Bronchial smooth muscle cell (primary cell): Measurements from ENCODE around the gene MAPK1IP1L. TPM values are rescaled to one million over a fixed set of nuclear protein-coding genes. Genes with fewer than 3 reads are reported as not detected.

Experiments
- total RNA-seq: library from RNA; depleted of rRNA; stranded (reverse); fragments of >200 nt; gene quantifications from 2 replicates; pipeline ENCODE4 v1.2.1, GENCODE V29; 2014

The MAPK1IP1L gene
- total RNA-seq: 4.7 and 8.5 TPM in 2 replicates

DNA sequence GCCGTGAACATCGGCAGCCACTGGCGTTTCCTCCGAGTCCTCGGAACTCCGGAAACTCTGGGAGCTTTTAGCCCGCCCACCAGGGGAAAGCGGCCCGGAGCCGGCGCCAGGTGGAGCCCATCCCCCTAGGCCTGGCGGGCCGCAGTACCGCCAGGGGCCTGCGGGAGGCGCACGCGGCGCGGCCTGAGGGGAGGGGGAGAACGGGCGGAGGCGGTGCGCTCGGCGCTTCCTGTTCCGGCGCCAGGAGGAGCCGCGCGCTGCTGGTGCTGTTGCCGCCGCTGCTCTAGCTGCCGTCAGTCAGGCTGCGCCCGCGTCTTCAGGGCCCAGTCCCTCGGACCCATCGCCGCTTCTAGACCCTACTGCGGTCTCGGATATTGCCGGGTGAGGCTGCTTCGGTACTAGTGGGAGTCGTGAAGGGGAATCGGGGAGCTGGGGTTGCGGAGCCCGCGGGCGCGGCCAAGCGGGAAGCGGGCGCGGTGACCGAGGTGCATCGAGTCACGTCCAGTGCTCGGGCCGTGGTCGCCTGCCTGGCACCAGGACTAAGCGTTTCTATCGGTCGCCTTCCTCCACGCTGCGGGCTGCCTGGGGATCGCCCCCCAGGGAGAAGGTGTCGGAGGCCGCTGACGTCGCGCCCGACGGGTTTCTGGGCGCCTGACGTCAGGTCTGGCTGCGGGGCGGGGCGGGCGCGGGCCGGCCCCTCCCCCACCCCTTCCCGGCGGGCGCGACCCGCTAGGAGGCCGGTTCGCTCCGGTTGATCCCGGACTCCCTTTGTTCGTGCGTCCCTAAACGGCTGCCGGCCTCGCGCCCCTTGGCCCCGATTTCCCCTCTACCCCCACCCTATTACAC is at the start of gene MAPK1IP1L:
Gene MAPK1IP1L, plus strand, starts transcription at position 225 of the 846 bp plus-strand sequence. CDS start 10,037 bp downstream, outside the sequence.

DNA sequence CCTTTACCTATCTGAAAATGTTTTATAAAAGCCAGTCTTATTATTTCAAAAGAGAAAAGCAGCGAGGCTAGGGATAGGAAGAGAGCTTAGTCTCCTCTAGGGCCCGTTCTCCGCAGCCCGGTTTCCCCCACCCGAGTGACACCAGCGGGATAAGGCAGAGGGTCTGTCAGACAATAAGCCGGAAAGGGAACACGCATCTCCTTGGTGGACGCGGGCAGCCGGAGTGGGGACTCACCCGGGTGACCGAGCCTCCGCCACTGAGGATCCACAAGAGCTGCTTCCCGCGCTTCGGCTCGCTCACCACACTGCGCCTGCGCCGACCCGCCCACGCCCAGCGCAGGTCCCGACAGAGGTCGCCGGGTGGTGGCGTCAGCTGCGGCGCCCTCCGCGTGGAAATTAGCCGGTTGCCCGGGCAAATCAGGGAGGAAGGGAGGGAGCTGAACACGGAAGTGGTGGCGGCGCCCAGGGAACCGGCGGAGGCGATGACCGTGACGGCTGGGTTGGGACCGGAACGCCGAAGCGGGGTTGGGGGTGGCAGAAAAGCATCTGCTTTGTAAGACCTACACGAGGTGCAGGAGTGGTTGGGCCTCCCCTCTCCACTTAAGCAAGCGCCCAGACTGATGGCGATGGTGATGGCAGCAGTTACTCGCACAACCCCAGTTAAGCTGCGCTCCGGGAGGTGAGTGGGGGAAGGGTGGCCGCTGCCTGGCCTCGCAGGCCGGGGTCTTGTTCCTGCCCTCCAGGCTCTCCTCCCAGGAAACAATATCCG is 24.5 kb upstream of the MAPK1IP1L start, which contains the start of the genes SOCS4 and WDHD1:
Gene SOCS4, plus strand, starts transcription at position 444 of the 769 bp plus-strand sequence. CDS start 15,806 bp downstream, outside the sequence.
Gene WDHD1, minus strand, starts transcription at position 307 of the 769 bp plus-strand sequence. CDS start 312 bp downstream, outside the sequence.

Other genes with a start within 250 kb of the MAPK1IP1L start
- 1.1 and 2.3 TPM in 2 replicates for gene GCH1, start 148.8 kb upstream of the MAPK1IP1L start, total RNA-seq
- 7.8 and 9.6 TPM in 2 replicates for gene WDHD1, start 24.5 kb upstream of the MAPK1IP1L start, total RNA-seq
- gene SOCS4, start 24.4 kb upstream of the MAPK1IP1L start, total RNA-seq: 10.9 and 12.2 TPM in 2 replicates
- gene LGALS3, start 77.6 kb downstream of the MAPK1IP1L start, total RNA-seq: 302 and 682 TPM in 2 replicates
- 1.3 and 5.4 TPM in 2 replicates for gene DLGAP5, start 139.9 kb downstream of the MAPK1IP1L start, total RNA-seq
- 13.6 and 14.5 TPM in 2 replicates for gene FBXO34, start 219.8 kb downstream of the MAPK1IP1L start, total RNA-seq